Fibroblast of the conjunctiva (primary cell): ENCODE data around the gene UBXN4.
A peak's percentile ranks its signal among the peaks of the same experiment; 100 is the strongest.
"Not testable (repeated sequence)": the region's sequence is repeated elsewhere in the genome, so short reads cannot be mapped to it uniquely, and the experiment has no call there.

Source experiments
- DNase-seq: peaks from one replicate; pipeline ENCODE4 v3.0.0-alpha.2; 2010; ENCODE audit warnings: low read depth

UBXN4 gene

DNA sequence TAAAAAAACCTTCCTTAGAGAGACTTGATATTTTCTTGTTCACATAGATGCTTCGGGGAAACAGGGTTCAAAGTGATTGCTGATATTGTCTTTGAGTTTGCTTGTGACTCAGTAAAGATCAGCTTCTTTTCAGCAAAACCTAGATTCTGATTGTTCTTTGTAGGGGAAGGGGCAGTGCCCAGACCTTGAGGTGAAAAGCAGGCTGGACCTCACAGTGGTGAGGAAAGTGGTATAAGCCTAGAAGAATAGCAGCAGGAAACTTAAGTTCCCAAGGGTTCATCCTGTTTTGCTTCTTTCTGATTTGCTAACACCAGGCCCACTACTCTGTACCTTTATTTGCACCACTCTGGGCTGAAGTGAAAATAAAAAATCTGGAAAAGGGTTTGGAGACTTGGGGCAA is 20.9 kb downstream of the UBXN4 start:
- no peak for DNase-seq

DNA sequence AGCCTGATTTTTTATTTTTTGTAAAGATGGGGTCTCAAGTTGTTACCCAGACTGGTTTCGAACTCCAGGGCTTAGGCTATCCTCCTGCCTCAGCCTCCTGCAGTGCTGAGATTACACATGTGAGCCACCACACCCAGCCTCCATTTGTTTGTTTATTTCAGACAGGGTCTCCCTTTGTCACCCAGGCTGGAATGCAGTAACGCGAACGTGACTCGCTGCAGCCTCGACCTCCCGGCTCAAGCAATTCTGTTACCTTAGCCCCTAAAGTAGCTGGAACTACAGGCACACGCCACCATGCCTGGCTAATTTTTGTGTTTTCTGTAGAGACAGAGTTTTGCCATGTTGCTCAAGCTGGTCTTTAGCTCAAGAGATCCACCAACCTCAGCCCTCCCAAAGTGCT is 27.2 kb downstream of the UBXN4 start:
- no peak for DNase-seq

DNA sequence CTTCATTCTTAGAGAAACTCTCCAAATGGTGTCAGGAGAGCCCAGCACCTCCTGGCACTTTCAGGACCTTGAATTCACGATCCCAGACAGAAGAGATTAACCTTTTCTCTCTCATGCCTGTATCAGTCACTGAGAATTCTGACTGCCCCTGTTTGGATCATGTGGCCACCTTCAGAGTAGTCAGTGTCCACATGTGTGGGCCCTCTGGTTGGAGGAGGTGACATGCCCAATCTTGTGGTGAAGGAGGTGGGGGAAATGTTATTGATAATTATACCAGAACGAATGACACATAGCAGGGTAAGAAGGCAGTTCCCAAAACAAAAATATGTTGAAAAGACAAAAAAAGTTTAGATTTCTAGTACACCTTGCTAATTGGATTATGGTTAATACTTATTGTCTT is 31.7 kb downstream of the UBXN4 start:
- no peak for DNase-seq

DNA sequence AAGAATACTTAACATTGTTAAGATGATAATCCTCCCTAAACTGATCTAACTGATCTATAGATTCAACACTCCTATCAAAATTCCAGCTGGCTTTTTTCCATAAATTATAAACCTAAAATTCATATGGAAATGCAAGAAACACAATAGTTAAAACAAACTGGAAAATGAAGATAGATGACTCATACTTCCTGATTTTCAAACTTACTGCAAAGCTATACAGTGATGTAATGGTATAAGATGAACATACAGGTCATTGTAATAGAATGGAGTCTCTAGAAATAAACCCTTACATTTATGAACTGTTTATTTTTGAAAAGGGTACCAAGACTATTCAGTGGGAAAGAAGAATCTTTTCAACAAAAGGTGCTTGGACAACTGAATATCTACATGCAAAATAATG is 32.3 kb downstream of the UBXN4 start:
- no peak for DNase-seq

DNA sequence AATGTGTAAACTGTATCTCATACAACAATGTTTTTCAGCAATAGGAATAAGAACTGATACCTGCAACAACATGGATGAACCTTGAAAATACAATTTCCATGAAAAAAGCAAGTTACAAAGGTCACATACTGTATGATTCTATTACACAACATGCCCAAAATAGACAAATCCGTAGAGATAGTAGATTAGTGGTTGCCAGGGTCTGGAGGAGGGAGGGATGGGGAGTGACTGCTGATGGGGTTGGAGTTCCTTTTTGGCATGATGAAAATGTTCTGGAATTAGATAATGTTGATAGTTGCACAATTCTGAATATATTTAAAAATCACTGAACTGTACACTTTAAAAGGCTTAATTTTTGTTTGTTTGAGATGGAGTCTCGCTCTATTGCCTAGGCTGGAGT is 33.8 kb downstream of the UBXN4 start:
- DNase-seq, result no peak

DNA sequence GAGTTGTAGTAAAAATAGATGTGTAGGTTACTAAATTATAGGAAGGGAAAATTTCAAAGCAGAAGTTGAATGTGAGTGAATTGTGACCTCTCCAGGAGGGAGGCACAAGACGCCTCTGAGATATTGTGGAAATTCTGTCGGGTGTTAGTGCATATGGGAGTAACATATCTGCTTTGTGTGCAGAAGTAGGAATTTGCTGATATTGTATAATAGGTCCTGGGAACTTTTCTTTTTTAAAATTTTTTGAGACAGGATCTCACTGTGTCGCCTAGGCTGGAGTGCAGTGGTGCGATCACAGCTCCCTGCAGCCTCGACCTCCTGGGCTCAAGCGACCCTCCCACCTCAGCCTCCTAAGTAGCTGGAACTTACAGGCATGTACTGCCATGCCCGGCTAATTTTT is 34.7 kb downstream of the UBXN4 start:
- DNase-seq, result no peak

DNA sequence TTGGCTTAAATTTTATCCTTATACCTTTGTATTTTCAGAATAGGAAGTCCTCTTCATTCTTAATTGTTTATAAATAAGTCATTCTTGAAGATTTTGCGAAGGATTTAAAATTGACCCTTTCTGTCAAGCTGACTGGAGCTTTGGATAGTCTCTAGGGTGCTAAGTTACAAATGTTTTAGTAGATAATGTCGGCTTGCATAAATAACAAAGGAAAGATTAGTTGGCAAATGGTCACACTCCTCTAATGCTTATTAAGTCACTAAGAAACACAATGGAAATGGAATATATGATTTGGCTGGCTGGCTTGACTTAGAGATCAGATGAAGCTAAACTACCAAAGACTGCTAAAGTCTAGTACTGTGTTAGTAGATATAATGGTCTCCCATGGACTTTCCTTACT is 40.6 kb downstream of the UBXN4 start:
- no peak for DNase-seq

DNA sequence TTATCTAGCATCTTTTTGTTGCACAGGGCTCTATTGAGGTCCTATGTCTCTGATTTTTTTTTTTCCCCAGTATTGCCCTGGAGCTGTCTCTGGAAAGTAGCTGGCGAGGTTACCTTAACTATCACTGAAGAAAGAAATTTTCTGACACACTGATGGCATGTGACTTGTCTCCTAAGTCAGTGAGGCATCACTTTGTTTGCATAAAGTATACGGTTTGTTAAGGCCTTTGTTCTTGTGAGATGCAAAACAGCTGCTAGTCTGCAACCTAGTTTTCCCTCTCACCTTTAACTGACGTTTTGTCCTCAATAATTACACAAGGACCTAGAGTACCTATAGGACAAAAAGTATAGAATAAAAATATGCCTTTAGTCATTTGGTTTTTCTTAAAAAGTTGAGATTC is 41.8 kb downstream of the UBXN4 start:
- no peak for DNase-seq

DNA sequence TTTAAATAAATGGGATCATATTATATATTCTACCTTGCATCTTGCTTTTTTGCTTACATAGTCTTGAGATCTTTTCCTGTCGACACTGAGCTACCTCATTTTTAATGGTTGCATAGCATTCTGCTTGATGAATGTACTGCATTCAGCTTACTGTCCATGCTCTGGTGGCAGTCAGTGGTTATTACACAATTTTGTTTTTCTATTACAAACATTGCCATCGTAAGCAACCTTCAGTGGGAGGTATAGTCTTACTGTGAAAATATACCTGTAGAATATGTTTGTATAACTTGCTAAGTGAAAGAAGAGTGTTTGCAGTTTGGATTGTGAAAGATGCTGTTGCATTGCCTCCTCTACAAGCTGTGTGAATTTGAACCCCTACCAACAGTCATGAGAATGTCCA is 43.4 kb downstream of the UBXN4 start:
- DNase-seq, result no peak

DNA sequence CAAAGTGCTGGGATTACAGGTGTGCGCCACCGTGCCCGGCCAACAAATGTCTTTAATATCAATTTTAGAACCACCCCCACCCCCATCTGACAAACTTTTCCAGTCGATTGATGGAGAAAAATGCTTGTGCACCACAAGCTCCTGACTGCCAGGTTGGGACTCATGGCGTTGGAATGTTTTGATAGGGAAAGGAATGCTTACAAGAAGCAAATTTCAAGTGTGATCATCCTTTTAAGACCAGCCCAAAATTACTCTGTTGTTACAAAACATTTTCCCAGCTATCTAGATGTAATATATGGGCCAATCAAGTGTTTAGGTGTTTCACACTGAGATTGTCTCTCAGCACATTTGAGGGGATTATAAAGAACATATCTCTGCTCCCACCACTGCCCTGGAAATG is 45.2 kb downstream of the UBXN4 start:
- peak; percentile 61 for DNase-seq

DNA sequence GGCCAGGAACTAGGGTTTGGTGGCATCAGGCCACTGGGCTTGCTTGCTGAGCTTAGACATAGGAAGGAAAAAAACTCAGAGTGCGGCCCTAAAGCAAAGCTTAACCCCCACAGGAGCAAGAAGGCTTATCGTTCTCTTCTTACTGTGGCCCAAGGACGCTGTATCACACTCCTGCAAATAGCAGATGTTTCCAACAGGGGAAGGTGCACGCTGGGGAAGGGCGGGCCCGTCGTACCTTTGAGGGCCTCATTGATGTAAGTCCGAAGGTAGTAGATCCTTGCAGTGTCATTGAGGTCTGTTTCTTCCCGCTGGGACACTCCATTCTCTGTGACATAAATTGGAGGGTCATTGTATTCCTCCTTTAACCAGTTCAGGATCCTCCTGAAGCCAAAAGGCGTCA is 48.8 kb downstream of the UBXN4 start:
- no peak for DNase-seq

DNA sequence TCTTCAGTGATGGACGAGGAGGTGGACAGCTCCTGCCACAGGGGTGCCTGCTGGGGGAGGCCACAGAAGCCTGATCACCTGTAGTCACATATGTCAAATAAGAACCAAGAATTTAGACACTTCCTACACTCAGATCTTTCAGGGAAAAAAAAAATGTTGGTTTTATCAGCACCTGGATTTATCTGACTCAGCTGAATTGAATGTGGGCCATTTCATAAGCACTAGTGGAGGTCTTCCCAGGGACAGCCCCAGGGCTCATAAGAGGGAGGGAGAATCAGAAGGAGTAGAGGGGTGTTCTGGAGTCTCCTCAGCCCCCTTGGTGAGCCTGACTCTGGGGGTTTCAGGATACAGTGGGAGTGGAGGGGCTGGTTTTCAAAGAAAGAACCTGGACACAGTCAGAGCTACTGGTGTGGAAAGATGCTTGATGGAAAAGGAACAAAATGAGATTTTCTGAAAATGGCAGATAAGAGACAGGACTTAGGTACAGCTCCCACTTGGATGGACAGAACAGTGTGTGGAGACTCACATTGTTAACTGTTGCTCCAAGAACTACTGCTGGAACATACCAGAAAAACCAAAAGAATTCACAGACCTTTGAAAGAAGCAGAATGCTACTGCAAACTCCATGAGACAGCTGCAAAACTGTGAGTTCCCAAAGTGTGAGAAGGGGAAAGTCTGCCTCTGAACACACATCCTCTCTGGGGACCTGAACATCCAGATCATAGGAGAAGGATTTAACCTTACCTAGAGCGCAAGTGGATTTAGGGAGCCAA is 49.9 kb downstream of the UBXN4 start:
- no peak for DNase-seq

DNA sequence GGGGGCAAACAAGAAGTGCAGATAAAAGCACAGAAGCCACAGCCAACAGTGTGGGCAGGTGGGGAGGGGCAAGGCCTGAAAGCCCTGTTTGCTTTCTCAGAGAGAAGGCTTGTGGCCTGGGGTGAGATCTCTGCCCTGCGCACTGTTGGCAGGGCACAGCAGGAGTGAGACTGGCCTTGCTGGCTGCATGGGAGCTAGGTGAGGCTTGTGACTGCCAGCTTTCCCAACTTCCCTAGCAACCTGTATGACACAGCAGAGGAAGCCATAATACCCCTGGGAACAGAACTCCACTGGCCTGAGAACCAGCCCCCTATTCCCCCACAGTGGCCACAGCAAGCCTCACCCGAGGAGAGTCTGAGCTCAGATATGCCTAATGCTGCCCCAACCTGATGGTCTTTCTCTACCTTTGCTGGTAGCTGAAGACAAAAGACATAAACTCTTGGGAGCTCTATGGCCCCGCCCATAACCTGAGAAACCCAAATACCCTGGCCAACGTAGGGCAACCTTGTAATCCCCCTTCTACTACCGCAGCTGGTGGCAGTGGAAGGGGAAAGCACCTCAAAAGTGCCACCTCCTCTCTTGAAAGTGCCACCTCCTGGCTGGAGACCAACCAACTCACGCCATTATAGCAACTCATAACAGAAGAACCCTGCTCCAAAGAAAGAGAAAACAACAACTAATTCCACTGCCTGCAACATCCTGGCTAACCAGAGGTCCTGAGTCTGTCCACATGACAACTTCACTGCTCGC is 50.9 kb downstream of the UBXN4 start:
- DNase-seq, result no peak

DNA sequence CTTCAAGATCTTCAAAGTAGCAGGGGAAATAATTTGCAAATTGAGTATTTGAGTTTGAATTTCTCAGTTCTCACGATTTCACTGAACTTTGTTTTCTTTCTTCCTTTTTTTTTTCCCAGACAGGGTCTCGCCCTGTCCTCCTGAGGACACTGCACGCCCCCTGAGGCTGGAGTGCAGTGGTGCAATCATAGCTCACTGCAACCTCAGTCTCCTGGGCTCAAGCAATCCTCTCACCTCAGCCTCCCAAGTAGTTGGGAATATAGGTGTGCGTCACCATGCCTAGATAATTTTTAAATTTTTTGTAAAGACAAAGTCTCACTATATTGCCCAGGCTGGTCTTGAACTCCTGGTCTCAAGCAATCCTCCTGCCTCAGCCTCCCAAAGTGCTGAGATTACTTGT is 54.0 kb downstream of the UBXN4 start:
- not testable (repeated sequence) for DNase-seq

DNA sequence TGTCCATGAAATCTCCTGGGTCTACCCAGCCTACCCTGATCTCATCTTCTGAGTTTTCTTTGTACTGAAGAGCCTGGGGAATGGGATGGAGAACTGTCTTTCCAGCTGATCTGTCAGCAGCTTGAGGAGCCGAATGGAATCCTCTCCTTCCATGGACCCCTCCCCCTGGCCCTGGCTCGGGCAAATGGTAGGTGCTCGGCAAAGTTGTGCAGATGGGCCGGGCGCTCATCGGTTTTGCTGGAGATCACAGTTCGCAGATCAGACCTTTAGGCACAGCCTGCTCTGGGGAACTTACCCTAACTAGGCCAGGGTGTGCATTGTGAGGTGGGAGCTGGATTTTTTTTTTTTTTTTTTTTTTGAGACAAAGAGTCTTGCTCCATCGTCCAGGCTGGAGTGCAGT is 55.0 kb downstream of the UBXN4 start:
- no peak for DNase-seq

DNA sequence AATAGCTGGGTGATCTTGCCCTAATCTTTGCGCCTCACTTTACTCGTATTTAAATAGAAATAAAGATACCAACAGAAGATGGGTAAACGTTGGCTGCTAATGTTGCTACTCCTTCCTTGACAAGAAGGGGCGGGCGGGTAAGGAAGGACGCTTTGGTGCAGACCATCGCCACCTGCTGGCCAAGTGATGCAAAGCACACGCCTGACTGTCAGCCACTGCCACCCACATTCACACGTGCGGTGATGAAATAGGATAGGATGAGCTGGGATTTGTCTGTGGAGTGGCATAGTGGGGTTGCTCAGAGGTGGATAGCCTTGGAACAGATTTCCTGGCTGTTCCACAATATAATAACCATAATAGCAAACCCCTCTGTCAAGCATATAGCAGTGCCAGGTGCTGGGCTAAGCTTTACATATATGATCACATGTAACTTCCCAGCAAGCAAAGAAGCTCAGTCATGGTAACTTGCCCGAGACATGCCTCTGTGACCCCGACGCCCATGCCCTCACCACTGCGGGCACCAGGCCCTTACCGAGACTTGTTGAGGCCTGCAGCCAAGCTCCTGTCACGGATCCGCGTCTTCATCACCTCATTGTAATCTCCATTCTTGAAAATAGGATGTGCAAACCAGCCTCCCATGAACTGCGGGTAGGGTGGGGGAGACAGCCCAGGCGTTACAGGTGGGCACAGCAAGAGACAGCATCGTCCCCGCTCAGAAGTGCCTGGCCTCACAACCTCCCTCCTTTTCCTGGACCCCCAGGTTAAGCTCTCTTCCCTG is 56.0 kb downstream of the UBXN4 start:
- DNase-seq, result peak; percentile 76

DNA sequence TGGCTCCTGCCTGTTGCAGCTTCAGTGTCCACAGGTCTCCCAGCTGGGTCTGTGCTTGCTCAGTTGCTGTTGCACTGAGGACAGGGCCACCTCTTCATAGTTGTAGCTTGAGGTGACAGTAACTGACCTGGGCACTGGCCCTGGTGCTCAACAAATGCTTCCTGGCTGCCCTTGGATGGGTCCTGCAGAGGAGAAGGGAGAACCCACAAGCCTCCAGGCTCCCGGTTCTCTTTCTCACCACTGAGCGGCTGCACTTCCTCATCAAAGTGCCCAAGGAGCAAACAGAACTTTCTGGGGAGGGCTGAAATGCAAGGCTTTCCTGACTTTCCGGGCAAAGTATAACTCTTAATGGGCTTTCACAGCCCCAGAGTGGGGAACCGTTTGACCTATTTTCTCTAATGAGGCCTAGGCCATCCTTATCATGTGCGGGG is 56.6 kb downstream of the UBXN4 start:
- no peak for DNase-seq

DNA sequence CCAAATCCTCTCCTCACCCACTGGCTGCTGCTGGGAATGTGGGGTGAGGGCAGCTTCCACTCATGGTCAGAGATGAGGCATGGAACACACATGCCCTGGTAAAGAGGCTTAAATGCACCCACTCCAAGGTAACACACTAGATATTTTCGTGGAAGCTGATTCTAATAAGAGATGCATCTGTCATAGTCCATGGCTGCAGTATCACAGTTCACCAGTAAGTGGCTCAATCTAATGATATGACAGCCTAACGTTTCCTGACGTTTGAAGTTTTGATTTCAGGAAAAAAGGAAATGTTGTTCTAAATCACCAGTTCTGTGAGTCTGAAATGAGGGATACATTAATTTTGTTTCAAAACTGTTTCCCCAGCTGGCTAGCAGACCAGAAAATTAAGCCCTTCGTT is 57.1 kb downstream of the UBXN4 start:
- no peak for DNase-seq

DNA sequence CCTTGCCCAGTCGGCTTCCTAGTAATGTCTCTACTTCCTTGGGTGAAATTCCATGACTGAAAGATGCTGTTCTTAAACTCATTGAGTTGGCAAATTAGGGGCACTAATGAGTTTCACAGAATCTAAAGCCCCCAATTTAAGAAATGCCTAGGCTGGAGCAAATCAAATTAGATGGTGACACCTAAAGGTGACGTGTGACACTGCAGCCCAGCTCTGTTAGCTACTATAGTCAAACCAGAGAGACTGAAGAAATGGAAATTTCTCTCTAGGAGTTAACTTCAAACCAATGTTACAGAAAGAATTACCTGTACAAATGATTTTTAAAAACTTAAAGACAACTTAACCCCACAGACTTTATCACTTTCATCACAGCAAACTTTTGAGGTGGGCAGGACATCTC is 58.1 kb downstream of the UBXN4 start:
- DNase-seq, result no peak

DNA sequence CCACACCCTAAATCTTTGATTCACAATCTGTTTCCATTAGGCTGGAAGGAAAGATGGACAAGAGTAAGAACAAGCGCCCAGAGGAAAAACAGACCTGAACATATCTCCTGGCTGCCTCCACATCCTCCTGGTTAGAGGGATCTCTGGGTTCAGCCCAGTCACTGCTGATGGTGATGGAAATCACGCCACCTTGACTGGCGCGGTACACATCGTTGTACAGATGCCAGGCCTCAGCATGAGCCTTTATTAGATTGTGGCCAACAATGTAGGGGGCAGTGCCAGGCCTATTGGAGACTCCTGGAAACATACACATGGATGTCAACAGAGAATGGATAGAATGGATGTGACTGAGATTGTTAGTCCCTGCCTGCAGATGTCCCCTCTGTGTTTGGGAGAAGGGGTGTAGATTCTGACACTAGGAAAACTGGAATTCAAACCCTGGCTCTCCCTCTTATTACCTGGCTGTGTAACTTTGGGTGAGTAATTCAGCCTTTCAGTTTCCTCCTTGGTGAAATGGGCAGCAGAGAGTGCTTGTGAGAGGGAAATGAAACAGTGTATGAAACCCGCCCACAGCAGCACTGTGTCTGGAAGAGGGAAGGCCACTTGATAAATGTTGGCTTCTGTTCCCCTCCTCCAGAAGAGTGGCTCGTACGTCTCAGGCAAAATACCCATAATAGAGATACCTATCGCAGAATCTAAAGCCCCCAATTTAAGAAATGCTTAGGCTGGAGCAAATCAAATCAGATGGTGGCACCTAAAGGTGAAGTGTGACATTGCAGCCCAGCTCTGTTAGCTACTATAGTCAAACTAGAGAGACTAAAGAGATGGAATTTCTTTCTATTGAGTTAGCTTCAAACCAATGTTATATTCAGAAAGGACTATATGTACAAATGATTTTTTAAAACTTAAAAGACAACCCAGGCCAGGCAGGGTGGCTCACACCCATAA is 59.1 kb downstream of the UBXN4 start:
- DNase-seq, result no peak

DNA sequence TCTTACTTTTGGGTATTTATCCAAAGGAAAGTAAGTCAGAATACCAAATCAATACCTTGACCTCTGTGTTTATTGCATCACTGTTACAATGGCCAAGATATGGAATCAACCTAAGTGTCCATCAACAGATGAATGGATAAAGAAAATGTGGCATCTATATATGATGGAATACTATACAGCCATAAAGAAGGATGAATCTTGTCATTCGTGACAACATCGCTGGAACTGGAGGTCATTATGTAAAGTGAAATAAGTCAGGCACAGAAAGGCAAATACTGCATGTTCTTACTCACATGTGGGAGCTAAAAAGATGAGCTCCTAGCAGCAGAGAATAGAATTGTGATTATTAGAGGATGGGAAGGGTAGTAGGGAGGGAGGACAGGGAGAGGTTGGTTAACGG is 60.7 kb downstream of the UBXN4 start:
- DNase-seq, result no peak

DNA sequence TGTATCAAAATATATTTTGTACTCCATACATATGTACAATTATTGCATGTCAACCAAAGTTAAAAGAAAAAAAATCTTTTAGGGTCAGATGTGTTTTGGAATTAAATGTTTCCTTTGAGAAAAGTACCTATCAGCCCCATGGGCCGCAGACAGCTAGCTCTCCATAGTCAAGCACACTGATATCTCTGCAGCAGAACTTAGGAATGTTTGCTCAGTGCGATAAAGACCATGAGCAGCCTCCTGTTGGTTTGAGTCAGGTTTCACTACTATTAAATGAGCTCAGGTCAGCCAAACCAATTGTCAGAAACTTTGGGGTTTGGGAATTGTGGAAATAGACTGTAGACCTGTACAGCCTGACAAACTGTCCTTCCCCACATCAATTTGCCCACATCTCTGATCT is 61.6 kb downstream of the UBXN4 start:
- DNase-seq, result no peak
